ENCODE measurements around the gene NXT2. TPM values are rescaled to one million over a fixed set of nuclear protein-coding genes. Genes with fewer than 3 reads are reported as not detected.

The NXT2 gene
- polyA plus RNA-seq, 3 donors = 4.2 to 22.5 (median 18.5) TPM

DNA sequence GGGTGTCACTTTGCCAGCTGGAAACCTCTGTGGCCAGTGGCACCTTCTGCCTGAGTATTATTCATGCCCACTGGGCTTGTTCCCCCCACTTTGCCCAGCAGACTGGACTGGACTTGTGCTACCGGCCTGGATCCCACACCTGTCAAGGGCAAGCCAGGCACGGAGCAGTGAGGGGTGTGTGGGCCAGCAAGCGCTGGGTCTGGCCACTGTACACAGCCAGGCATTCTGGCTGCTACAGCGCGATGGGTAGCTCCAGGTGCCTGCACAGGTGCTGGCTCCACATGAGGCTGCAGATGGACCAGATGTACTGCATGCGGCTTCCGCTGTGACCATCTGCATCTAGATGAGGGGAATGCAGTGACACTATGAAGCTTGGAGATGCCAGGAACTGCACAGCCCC is 48.8 kb downstream of the NXT2 start:
- no peaks in the 10 kb centered on the region for H3K9me3 Mint-ChIP-seq
- no peaks in the 10 kb centered on the region for H3K4me1 ChIP-seq (ENCODE audit: control insufficient read depth in 1 of 2, insufficient read depth in 2 of 2, low read length in 2 of 2)
- H3K9me3 ChIP-seq (replicated peaks in 1 of 2; ENCODE audit: control insufficient read depth in 1 of 2, insufficient read depth in 1 of 2, low read length in 2 of 2) = no peaks in the 10 kb centered on the region
- no peaks in the 10 kb centered on the region for H3K79me2 ChIP-seq (ENCODE audit: insufficient read depth, low read length)
- 93% methylated on average over 3 of the region's 7 CpGs for WGBS (ENCODE audit: insufficient coverage)
- no peak overlapping the region for H3K4me3 ChIP-seq (replicated peaks in 1 of 3; ENCODE audit: low read depth in 2 of 3, low read length in 3 of 3)
- no peak for DNase-seq
- H3K4me2 ChIP-seq (replicated peaks; ENCODE audit: extremely low read depth, low read length, poor library complexity, severe bottlenecking) = no peak overlapping the region
- H3K27ac ChIP-seq (ENCODE audit: low read depth in 1 of 2, low read length in 2 of 2) = no peak overlapping the region
- no peak for TF ChIP-seq CTCF (IDR thresholded peaks at IDR 0.05)
- H3K4me1 Mint-ChIP-seq = no peaks in the 10 kb centered on the region
- H3K9ac ChIP-seq (ENCODE audit: insufficient read depth, low read length, poor library complexity, severe bottlenecking) = no peak overlapping the region
- no peak overlapping the region for H3K27ac Mint-ChIP-seq
- H3K27me3 ChIP-seq (ENCODE audit: control insufficient read depth in 2 of 2, insufficient read depth in 2 of 2, low read length in 2 of 2) = no peaks in the 10 kb centered on the region
- no peaks in the 10 kb centered on the region for H3K36me3 Mint-ChIP-seq
- peaks cover 0 to 8% (median 2%) of the 10 kb centered on the region in 3 donors for H3K27me3 Mint-ChIP-seq (ENCODE audit: low read depth in 3 of 3)
- no peaks in the 10 kb centered on the region for H4K20me1 ChIP-seq (ENCODE audit: insufficient read depth, low read length)
- intact Hi-C loops (cut with micrococcal nuclease) = no loop called here
- H3K36me3 ChIP-seq (replicated peaks in 1 of 2; ENCODE audit: control insufficient read depth in 1 of 2, insufficient read depth in 2 of 2, low read length in 2 of 2) = no peaks in the 10 kb centered on the region
- H2AFZ ChIP-seq (ENCODE audit: insufficient read depth, low read depth, low read length, poor library complexity, severe bottlenecking) = no peak overlapping the region
- H3K4me3 Mint-ChIP-seq = no peak overlapping the region

- H3K27me3 Mint-ChIP-seq (ENCODE audit: low read depth in 3 of 3) = peaks cover 0 to 5% (median 0%) of the 10 kb centered on the region in 3 donors
- no peaks in the 10 kb centered on the region for H3K79me2 ChIP-seq (ENCODE audit: insufficient read depth, low read length)
- TF ChIP-seq CTCF (IDR thresholded peaks at IDR 0.05) = no peak
- H4K20me1 ChIP-seq (ENCODE audit: insufficient read depth, low read length) = no peaks in the 10 kb centered on the region
- H3K4me3 ChIP-seq (replicated peaks in 1 of 3; ENCODE audit: low read depth in 2 of 3, low read length in 3 of 3) = no peak overlapping the region
- WGBS (ENCODE audit: insufficient coverage) = no CpG with 5 or more reads among the region's 4 CpGs
- H3K27ac Mint-ChIP-seq = no peak overlapping the region
- intact Hi-C loops (cut with micrococcal nuclease) = no loop called here
- DNase-seq = no peak
- H2AFZ ChIP-seq (ENCODE audit: insufficient read depth, low read depth, low read length, poor library complexity, severe bottlenecking) = no peak overlapping the region
- H3K4me1 Mint-ChIP-seq = no peaks in the 10 kb centered on the region
- no peaks in the 10 kb centered on the region for H3K9me3 ChIP-seq (replicated peaks in 1 of 2; ENCODE audit: control insufficient read depth in 1 of 2, insufficient read depth in 1 of 2, low read length in 2 of 2)
- H3K27ac ChIP-seq (ENCODE audit: low read depth in 1 of 2, low read length in 2 of 2) = no peak overlapping the region
- H3K9ac ChIP-seq (ENCODE audit: insufficient read depth, low read length, poor library complexity, severe bottlenecking) = no peak overlapping the region
- no peaks in the 10 kb centered on the region for H3K36me3 Mint-ChIP-seq
- no peaks in the 10 kb centered on the region for H3K9me3 Mint-ChIP-seq
- H3K27me3 ChIP-seq (ENCODE audit: control insufficient read depth in 2 of 2, insufficient read depth in 2 of 2, low read length in 2 of 2) = no peaks in the 10 kb centered on the region
- no peak overlapping the region for H3K4me2 ChIP-seq (replicated peaks; ENCODE audit: extremely low read depth, low read length, poor library complexity, severe bottlenecking)
- H3K4me1 ChIP-seq (ENCODE audit: control insufficient read depth in 1 of 2, insufficient read depth in 2 of 2, low read length in 2 of 2) = peaks cover 4 to 7% of the 10 kb centered on the region in 2 donors
- H3K36me3 ChIP-seq (replicated peaks in 1 of 2; ENCODE audit: control insufficient read depth in 1 of 2, insufficient read depth in 2 of 2, low read length in 2 of 2) = no peaks in the 10 kb centered on the region
- no peak overlapping the region for H3K4me3 Mint-ChIP-seq
These were observed 53.5 kb downstream of the NXT2 start for GRCh38 chrX:109590176-109590575.

Other genes starting within 250 kb of the NXT2 start
- gene GUCY2F, start 54.8 kb upstream of the NXT2 start, polyA plus RNA-seq = not detected
- gene KCNE5, start 88.3 kb downstream of the NXT2 start, polyA plus RNA-seq = under 1 TPM; 0.12 to 0.39 (median 0.15) TPM
- gene ACSL4, start 196.4 kb downstream of the NXT2 start, polyA plus RNA-seq = 10 to 100 TPM; 17.9 to 40.9 (median 31.2) TPM